Astrocyte (in vitro differentiated cells and primary cell): ENCODE results near the gene ATP8A1.

Experiments
- CTCF ChIP-seq: IDR thresholded peaks from 2 replicates; pipeline ENCODE4 v1.5.1; 2011; ENCODE audit warnings: low read depth, mild to moderate bottlenecking, inconsistent platforms, low read length, moderate library complexity; ENCODE audit not compliant: insufficient read depth
- EZH2 ChIP-seq: IDR thresholded peaks from 2 replicates; pipeline ENCODE4 v1.6.1; 2012; ENCODE audit warnings: mild to moderate bottlenecking, low read length, inconsistent platforms; ENCODE audit not compliant: insufficient read depth

- TF ChIP-seq CTCF (no peak), EZH2 (no peak)
Observed at GRCh38 chr4:42442601-42443000, 214.3 kb downstream of the ATP8A1 start.
